GM12878 (cell line): ENCODE measurements around the gene PITPNC1. TPM values are rescaled to one million over a fixed set of nuclear protein-coding genes. Genes with fewer than 3 reads are reported as not detected.
A peak's percentile ranks its signal among the peaks of the same experiment; 100 is the strongest.

Source experiments
- BHLHE40 ChIP-seq, 2 experiments: fragments of 450-650 bp in 1 of 2; IDR thresholded peaks; 2 replicates each; pipeline ENCODE4 v1.6.1; 2011 to 2017; ENCODE audit warnings: low read depth in 2 of 2, borderline replicate concordance in 1 of 2, improper control_type of control experiment in 1 of 2, low read length in 1 of 2, mild to moderate bottlenecking in 1 of 2
- CHD1 ChIP-seq: IDR thresholded peaks from 2 replicates; pipeline ENCODE4 v1.6.1; 2012; ENCODE audit warnings: low read depth, low read length, improper control_type of control experiment
- E2F4 ChIP-seq: IDR thresholded peaks from 2 replicates; pipeline ENCODE4 v1.6.1; 2012; ENCODE audit warnings: low read depth, low read length, improper control_type of control experiment
- HDAC2 ChIP-seq: fragments of 200-600 bp; sonication (generic); IDR thresholded peaks from 2 replicates; pipeline ENCODE4 v1.6.1; 2017
- HDAC6 ChIP-seq: fragments of 200-600 bp; sonication (generic); IDR thresholded peaks from one replicate; pipeline ENCODE4 v1.8.0; 2017; ENCODE audit warnings: antibody characterized with exemption; ENCODE audit not compliant: unreplicated experiment
- MXI1 ChIP-seq: fragments of 150-350 bp; IDR thresholded peaks from 2 replicates; pipeline ENCODE4 v1.6.1; 2011; ENCODE audit warnings: low read depth, mild to moderate bottlenecking, inconsistent platforms, low read length, improper control_type of control experiment
- NBN ChIP-seq: fragments of 450-650 bp; IDR thresholded peaks from 2 replicates; pipeline ENCODE4 v1.6.1; 2016
- NR2C2 ChIP-seq: IDR thresholded peaks from 2 replicates; pipeline ENCODE4 v1.6.1; 2011; ENCODE audit warnings: borderline replicate concordance, low read depth; ENCODE audit not compliant: control insufficient read depth, insufficient read length
- POU2F2 ChIP-seq: IDR thresholded peaks from 3 replicates; pipeline ENCODE4 v1.6.1; 2011; ENCODE audit warnings: low read depth, mild to moderate bottlenecking, low read length, borderline replicate concordance
- RAD51 ChIP-seq: fragments of 450-650 bp; IDR thresholded peaks from 2 replicates; pipeline ENCODE4 v1.6.1; 2016; ENCODE audit warnings: moderate library complexity, mild to moderate bottlenecking, inconsistent platforms
- RBBP5 ChIP-seq: fragments of 200-600 bp; sonication (generic); conservative IDR thresholded peaks from 2 replicates; pipeline ENCODE4 v1.6.1; 2016
- SIX5 ChIP-seq: IDR thresholded peaks from 2 replicates; pipeline ENCODE4 v1.6.1; 2011; ENCODE audit warnings: mild to moderate bottlenecking, low read depth, low read length, moderate library complexity; ENCODE audit not compliant: severe bottlenecking
- SPI1 ChIP-seq: IDR thresholded peaks from 2 replicates; pipeline ENCODE4 v1.6.1; 2011; ENCODE audit warnings: low read depth, mild to moderate bottlenecking, low read length, moderate library complexity, borderline replicate concordance; ENCODE audit not compliant: insufficient read depth
- STAT3 ChIP-seq: IDR thresholded peaks from 2 replicates; pipeline ENCODE4 v1.6.1; 2011; ENCODE audit warnings: low read depth, low read length, improper control_type of control experiment
- TCF7 ChIP-seq: IDR thresholded peaks from 2 replicates; pipeline ENCODE4 v1.6.1; 2014; ENCODE audit warnings: antibody characterized with exemption, borderline replicate concordance
- ZNF207 ChIP-seq: fragments of 450-650 bp; IDR thresholded peaks from 2 replicates; pipeline ENCODE4 v1.6.1; 2014; ENCODE audit warnings: antibody characterized with exemption, mild to moderate bottlenecking, borderline replicate concordance
- polyA plus RNA-seq, 11 experiments: library from polyadenylated mRNA; depleted of rRNA in 4 of 11; unstranded in 6 of 11; stranded (reverse) in 5 of 11; fragments of >200 nt; fragmentation: Nextera tagmentation in 4 of 11; fragmentation: Illumina TruSeq in 1 of 11; extraction: Ambion mirVana in 4 of 11; extraction: Trizol in 1 of 11; gene quantifications; 1 replicate in 1 of 11; 2 replicates in 10 of 11; pipeline versions ENCODE4 v1.2.1 to v1.2.3, GENCODE V29; 2011 to 2016; ENCODE audit warnings: inconsistent platforms in 2 of 11, missing spikeins in 2 of 11, low read depth in 1 of 11
- total RNA-seq, 4 experiments: library from RNA; depleted of rRNA in 3 of 4; stranded (reverse); fragments of >200 nt in 3 of 4; fragmentation: Illumina TruSeq in 1 of 4; extraction: Trizol in 1 of 4; gene quantifications; 2 replicates each; pipeline versions ENCODE4 v1.2.1 to v1.2.3, GENCODE V29; 2013 to 2021
- TF ChIP-seq, protein P1 (sequence below): fragments of 450-650 bp; IDR thresholded peaks from 2 replicates; pipeline ENCODE4 v1.6.1; 2017; ENCODE audit warnings: mild to moderate bottlenecking, low read depth, inconsistent platforms; ENCODE audit not compliant: poor library complexity, severe bottlenecking
- TF ChIP-seq, protein P2 (sequence below): fragments of 450-650 bp; IDR thresholded peaks from 2 replicates; pipeline ENCODE4 v1.6.1; 2017; ENCODE audit warnings: antibody characterized with exemption, mild to moderate bottlenecking, moderate library complexity
- TF ChIP-seq, protein P3 (sequence below): IDR thresholded peaks from 2 replicates; pipeline ENCODE4 v1.6.1; 2011; ENCODE audit warnings: borderline replicate concordance, low read depth, mild to moderate bottlenecking, moderate library complexity, mixed read lengths, low read length; ENCODE audit not compliant: insufficient read depth; ENCODE audit errors: extremely low read length
- TF ChIP-seq, protein P4 (sequence below): fragments of 450-650 bp; IDR thresholded peaks from 2 replicates; pipeline ENCODE4 v1.6.1; 2017; ENCODE audit warnings: low read depth, mild to moderate bottlenecking, moderate library complexity

PITPNC1 gene
- total and polyA plus RNA-seq, 10 of the 15 experiments (the other 5 are each of a cell fraction or from before 2014, with no cell fraction given): 12.2 to 62.4 (median 47.3) TPM

DNA sequence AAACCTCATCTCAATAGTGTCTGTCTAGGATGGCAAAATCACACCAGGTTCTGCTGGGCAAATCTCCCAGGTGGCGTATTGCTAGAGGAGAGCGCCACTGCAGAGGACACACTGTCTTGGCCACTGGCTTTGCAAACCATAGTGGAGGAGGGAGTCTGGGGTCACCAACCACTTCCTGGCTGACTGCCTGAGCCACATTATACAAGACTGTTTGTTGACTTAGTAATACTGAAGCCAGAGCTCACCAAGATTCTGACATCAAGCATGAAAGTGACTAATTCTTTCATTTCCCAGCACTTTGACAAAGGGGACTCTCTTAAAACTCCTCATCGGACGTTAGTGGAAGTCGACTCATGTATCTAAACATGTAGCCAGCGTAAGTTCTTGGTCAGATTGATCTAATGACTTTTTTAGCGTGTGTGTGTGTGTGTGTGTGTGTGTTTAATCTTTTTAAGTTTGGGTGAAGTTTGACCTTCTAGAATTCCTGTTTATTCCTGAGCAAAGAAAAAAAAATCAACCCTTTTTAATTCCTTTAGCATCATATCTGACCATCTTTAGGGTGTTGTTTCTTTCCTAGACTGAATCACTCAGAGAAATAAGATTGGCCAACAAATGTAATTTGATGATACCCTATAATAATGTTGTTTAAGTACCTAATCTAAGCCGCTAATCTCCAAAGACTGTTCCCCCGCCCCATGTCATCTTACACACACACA is 13.7 kb downstream of the PITPNC1 start (continued):
- peak; percentile 81 for TF ChIP-seq TCF7
- no peak for TF ChIP-seq E2F4
- TF ChIP-seq CHD1: no peak
- peak; percentile 81 for TF ChIP-seq NBN
- TF ChIP-seq SPI1: peak; percentile 39
- TF ChIP-seq ZNF207: 0 out of 2 replicates have a peak, but pooled peaks have one; percentile 14
- no peak for TF ChIP-seq NR2C2
- no peak for TF ChIP-seq SIX5
- TF ChIP-seq BHLHE40 (IDR thresholded peaks at IDR 0.05; ENCODE audit: borderline replicate concordance in 1 of 2, low read depth in 2 of 2, low read length in 1 of 2): peak in 1 of 2 experiments; percentile 23; a peak in 2 of 4 replicates
- TF ChIP-seq, protein P1, sequence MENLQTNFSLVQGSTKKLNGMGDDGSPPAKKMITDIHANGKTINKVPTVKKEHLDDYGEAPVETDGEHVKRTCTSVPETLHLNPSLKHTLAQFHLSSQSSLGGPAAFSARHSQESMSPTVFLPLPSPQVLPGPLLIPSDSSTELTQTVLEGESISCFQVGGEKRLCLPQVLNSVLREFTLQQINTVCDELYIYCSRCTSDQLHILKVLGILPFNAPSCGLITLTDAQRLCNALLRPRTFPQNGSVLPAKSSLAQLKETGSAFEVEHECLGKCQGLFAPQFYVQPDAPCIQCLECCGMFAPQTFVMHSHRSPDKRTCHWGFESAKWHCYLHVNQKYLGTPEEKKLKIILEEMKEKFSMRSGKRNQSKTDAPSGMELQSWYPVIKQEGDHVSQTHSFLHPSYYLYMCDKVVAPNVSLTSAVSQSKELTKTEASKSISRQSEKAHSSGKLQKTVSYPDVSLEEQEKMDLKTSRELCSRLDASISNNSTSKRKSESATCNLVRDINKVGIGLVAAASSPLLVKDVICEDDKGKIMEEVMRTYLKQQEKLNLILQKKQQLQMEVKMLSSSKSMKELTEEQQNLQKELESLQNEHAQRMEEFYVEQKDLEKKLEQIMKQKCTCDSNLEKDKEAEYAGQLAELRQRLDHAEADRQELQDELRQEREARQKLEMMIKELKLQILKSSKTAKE: peak; percentile 96
- no peak for TF ChIP-seq STAT3
- TF ChIP-seq, protein P2, sequence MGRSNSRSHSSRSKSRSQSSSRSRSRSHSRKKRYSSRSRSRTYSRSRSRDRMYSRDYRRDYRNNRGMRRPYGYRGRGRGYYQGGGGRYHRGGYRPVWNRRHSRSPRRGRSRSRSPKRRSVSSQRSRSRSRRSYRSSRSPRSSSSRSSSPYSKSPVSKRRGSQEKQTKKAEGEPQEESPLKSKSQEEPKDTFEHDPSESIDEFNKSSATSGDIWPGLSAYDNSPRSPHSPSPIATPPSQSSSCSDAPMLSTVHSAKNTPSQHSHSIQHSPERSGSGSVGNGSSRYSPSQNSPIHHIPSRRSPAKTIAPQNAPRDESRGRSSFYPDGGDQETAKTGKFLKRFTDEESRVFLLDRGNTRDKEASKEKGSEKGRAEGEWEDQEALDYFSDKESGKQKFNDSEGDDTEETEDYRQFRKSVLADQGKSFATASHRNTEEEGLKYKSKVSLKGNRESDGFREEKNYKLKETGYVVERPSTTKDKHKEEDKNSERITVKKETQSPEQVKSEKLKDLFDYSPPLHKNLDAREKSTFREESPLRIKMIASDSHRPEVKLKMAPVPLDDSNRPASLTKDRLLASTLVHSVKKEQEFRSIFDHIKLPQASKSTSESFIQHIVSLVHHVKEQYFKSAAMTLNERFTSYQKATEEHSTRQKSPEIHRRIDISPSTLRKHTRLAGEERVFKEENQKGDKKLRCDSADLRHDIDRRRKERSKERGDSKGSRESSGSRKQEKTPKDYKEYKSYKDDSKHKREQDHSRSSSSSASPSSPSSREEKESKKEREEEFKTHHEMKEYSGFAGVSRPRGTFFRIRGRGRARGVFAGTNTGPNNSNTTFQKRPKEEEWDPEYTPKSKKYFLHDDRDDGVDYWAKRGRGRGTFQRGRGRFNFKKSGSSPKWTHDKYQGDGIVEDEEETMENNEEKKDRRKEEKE: no peak
- no peak for TF ChIP-seq RBBP5
- peak; percentile 91 for TF ChIP-seq POU2F2
- TF ChIP-seq, protein P3, sequence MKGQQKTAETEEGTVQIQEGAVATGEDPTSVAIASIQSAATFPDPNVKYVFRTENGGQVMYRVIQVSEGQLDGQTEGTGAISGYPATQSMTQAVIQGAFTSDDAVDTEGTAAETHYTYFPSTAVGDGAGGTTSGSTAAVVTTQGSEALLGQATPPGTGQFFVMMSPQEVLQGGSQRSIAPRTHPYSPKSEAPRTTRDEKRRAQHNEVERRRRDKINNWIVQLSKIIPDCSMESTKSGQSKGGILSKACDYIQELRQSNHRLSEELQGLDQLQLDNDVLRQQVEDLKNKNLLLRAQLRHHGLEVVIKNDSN: no peak
- TF ChIP-seq HDAC2: no peak
- no peak for TF ChIP-seq RAD51
- no peak for TF ChIP-seq HDAC6
- no peak for TF ChIP-seq MXI1
- TF ChIP-seq, protein P4, sequence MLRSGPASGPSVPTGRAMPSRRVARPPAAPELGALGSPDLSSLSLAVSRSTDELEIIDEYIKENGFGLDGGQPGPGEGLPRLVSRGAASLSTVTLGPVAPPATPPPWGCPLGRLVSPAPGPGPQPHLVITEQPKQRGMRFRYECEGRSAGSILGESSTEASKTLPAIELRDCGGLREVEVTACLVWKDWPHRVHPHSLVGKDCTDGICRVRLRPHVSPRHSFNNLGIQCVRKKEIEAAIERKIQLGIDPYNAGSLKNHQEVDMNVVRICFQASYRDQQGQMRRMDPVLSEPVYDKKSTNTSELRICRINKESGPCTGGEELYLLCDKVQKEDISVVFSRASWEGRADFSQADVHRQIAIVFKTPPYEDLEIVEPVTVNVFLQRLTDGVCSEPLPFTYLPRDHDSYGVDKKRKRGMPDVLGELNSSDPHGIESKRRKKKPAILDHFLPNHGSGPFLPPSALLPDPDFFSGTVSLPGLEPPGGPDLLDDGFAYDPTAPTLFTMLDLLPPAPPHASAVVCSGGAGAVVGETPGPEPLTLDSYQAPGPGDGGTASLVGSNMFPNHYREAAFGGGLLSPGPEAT: peak; percentile 75; the same call in 1 of the 2 replicates
